CD4-positive, alpha-beta T cell treated with Interleukin-10 for 1 hour (primary cell): Measurements from ENCODE around the gene HGFAC.
A peak's percentile ranks its signal among the peaks of the same experiment; 100 is the strongest.

Experiments used
- DNase-seq: peaks from one replicate; pipeline ENCODE4 v3.0.0-alpha.2; 2020

HGFAC gene

GRCh38 chr4:3476936-3477749, 35.4 kb downstream of the HGFAC start:
- DNase-seq: no peak

DNA sequence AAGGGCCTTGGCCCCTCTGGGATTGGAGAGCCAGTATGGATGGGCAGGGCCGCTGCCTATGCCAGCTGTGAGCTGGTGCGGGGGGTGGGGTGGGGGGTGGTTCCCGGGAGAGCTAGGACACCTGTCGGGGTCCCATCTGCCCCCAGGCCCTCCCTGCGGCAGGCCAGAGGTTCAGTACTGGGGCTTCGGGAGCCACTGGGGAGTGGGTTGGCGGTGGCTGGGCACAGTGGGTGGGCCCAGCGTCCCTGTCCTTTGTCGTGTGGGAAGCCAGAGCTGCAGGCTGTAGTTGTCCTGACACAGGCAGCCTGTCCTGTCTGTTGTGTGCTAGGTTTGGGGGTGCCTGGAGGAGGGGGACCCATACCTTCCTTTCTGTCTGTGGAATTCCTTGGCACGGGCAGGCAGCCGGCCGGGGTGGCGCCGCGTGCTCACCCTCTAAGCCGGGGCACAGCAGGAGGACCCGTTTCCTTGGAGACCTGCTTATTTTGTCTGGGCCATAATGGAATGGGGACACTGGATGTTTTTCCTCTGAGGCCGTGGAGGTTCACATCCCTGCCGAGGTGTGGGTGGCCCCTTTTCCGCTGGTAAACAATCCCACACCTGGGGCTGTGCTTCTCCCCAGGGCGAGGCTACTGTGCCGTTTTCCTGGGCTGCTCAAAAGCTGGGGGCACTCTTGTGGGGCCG, 36.1 kb downstream of the HGFAC start:
- DNase-seq: no peak

DNA sequence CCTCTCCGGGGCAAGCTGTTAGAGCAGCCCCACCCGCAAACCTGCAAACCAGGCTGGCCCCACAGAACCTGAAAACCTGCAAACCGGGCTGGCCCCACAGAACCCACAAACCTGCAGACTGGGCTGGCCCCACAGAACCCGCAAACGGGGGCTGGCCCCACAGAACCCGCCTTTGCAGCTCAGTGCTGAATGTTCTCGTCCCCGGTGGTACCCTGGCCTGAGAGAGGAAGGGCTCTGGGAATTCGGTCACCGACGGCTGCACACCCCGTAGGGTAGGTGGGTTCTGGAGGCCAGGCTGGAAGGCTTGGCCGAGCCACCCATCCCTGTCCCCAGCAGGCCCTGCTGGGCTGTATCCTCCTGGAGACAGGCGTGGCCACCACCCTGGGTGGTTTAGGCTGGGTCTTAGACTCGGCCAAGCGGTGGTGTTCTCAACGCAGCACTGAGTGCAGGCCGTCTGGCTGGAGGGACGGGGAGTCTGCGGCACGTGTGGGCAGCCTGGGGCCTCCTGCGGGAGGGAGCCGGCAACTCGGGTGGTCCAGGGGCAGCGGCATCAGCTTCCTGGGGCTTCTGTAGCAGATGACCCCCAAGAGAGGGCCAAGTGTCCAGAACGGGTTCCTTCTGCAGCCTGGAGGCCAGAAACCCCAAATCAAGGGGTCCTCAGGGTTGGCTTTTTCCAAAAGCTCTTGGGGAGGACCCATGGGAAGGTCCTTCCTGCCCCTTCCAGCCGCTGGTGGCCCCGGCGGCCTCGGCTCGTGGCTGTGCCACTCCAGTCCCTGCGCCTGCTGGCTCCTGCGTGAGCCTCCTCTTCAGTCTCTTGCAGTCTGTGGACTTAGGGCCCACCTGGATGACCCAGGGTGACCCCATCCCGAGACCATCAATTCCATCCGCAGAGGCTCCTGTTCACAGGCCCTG, 36.9 kb downstream of the HGFAC start:
- no peak for DNase-seq

GRCh38 chr4:3479358-3480101, 37.8 kb downstream of the HGFAC start:
- no peak for DNase-seq

GRCh38 chr4:3480528-3481112, 38.9 kb downstream of the HGFAC start:
- DNase-seq: peak; percentile 71

- DNase-seq: no peak
These were observed 39.4 kb downstream of the HGFAC start for GRCh38 chr4:3481113-3481531.

DNA sequence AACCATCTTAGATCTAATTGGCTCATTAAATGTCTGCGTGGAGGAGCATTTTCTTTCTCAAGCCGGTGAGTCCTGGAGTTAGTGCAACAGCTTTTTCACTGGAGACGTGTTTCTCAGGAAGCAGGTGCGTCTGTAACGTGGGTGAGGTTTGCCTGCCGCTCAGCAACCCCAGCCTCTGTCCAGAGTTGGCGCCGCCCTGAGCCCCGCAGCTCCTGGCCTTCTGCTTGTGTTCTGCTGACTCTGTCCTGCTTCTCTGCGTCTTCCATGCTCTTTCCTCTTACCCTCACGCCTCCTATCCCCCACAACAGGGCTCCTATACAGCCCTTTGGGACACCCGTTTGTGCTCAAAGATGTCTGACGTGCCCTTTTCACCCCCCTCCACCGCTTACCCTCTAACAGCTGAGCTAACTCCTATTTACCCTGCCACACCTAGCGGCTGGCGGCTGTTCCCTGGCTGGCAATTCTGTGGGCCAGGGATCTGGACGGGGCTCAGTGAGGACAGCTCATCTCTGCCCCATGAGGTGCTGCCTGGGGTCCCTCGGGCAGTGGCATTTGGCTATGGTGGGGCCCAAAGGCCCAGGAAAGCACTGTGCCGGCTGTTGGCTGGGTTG, 40.1 kb downstream of the HGFAC start:
- no peak for DNase-seq

DNA sequence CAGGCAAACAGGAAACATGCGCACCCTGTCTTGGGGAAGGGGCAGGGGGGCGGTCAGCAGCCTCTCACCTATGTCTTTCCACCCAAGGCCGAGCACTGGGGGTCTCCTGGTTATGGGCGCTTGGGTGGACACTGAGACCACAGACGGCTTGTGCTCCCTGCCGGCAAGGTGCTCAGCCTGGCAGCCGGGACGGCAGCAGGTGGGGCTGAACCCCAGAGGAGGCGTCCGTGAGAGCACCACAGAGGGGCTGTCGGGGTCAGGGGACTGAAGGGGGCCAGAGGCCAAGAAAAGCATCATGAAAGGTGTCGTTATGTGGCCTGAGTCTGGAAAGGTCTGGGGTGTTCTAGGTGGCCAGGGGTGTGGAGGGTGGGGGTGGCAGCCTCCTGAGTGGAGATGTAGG, 40.9 kb downstream of the HGFAC start:
- DNase-seq: no peak

- DNase-seq: no peak
These were observed 41.7 kb downstream of the HGFAC start for GRCh38 chr4:3483471-3483921.

DNA sequence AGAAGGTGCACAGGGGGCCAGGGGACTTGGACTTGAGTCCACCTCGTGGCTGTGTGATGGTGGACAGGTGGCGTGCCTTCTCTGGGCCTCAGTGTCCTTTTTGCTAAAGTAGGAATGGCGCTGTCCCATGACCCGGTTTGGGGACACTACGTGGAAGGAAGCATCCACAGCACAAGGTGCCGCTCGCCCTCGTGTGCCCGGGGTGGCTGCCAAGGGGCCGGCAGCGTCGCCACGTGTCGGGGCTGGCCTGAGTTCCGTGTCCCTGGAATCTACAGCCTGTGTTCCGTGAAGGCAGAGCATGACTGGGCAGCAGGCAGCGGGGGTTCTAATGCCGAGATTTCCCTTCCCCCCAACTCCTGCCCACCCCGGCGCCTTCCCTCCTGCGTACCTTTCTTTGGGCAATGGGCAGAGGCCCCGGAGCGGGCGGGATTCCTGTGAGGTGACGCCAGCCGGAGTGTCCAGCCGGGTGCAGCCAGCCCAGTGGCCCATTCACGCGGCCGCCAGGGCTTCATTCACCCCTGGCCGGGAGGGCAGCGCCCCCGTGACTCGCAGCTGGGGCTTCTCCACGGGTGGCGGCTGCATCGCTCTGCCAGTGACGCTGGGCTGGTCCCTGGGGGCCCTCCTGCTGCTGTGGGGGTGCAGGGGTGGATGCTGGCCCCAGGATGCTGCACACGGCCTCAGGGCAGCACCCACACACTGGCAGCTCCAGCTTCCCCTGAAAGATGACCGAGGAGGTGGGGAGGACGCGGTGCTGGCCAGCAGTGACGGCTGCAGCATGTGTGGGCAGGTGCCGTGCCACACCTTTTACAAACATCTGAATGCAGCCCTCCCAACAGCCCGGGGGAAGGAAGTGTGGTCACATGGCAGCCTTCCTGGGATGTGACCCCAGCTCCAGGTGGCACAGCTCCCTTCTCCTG, 42.5 kb downstream of the HGFAC start:
- no peak for DNase-seq

DNA sequence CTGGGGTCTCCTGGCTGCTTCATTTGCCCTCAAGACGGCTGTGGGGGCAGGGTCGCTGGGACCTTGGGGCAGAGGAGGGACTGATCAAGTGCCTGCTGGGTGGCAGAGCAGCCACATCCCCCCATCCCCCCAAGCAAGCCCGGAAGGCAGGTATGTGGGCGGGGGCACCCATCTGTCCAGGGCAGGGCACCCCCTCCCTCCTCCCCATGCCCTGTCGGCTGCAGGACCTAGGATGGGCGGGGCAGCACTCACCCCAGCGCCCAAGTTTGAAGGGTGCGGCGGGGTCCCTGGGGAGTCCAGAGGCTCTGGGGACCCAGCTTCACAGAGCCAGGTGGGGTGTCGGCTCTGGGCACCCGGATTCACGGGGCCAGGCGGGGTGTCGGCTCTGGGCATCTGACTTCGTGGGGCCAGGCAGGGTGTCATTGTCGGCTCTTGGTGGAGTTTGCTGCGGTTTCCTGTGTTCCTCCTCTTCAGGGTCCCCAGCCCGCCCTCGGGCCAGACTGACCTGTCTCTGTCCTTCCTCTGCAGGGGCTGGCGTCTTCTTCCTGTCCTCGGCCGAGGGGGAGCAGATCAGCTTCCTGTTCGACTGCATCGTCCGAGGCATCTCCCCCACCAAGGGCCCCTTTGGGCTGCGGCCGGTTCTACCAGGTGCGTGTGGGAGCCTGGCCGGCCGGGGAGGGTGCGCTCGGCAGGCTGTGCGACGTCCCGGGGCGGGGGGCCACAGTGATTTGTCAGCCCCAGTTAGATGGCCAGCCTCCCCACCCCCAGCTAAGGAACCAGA, 43.4 kb downstream of the HGFAC start:
- DNase-seq: no peak

GRCh38 chr4:3485886-3486540, 44.2 kb downstream of the HGFAC start:
- no peak for DNase-seq

DNA sequence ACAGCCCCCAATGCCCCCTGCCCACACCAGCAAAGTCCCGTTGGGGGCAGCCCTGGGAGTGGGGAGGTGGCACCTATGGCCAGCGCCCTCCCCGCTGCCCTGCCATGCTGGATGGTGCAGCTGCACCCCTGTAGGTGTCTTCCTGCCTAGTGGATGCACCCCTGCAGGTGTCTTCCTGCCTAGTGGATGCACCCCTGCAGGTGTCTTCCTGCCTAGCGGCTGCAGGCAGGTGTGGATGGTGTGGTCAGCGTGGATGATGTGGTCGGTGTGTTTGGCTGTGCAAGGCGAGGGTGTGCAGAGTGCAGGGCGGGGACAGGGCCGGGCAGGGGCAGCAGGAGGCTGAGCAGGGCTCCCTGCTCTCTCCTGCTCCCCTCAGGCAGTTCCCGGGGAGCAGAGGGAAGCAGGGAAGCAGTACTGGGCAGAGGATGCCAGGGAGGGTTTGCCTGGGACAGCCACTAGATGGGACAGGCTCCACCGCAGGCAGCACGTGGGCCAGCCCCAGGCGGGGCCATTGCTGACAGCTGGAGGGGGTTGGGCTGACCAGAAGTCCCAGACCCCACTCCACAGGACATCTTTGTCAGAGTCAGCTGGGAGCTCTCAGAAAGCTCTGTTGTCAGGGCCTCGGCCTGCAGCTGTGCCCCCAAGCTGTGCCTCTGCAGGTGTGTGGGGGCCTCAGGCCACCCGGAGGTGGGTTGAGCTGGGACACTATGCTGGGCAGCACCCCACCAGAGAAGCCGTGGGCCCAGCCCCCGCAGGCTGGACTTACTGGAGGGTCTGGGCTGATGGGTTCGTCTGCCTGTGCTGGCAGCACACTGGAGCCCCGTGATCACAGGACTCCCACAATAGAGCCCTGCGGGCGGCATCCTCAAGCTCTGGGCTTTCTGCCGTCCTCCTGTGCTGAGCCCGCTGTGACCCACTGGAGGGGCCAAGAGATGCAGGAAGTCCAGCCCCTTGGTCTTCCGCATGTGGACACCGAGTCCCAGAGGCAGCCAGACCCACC, 45.1 kb downstream of the HGFAC start:
- no peak for DNase-seq

DNA sequence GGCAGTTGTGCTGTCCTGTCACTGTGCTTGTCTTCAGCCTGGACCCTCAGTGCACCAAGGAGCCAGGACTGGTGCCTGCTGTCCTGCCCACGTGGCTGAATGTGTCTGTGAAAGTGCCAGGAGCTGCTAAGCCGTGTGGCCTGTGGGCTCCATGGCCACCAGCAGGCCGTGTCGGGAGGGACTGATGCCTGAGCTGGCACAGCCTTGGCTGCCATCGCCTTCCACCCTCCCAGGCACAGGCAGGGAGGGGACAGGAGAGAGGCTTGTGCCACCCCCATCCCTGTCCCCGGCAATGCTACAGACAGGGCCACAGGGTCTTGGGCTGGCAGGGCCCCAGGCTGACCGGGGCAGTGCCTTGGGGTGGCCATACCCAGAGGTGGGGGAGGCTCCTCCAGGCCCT, 46.1 kb downstream of the HGFAC start:
- no peak for DNase-seq

DNA sequence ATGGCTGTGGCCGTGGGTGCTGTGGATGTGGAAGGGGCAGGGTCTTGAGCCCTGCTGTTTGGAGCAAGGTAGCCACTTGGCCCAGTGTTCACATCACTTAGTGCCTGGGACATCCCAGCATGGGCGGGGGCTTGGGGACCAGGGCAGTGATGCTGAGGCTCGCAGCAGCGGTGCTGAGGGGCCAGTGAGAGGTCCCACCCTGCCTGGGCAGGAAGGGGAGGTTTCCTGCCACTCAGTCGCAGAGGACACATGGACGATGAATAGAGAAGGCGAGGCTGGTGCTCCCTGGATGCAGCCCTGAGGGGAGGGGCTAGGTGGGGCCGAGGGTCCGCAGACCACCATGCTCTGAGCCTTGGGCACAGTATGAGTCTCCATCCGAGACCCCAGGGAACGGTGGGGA, 47.1 kb downstream of the HGFAC start:
- no peak for DNase-seq

- no peak for DNase-seq
These were observed 47.7 kb downstream of the HGFAC start for GRCh38 chr4:3489451-3489962.

DNA sequence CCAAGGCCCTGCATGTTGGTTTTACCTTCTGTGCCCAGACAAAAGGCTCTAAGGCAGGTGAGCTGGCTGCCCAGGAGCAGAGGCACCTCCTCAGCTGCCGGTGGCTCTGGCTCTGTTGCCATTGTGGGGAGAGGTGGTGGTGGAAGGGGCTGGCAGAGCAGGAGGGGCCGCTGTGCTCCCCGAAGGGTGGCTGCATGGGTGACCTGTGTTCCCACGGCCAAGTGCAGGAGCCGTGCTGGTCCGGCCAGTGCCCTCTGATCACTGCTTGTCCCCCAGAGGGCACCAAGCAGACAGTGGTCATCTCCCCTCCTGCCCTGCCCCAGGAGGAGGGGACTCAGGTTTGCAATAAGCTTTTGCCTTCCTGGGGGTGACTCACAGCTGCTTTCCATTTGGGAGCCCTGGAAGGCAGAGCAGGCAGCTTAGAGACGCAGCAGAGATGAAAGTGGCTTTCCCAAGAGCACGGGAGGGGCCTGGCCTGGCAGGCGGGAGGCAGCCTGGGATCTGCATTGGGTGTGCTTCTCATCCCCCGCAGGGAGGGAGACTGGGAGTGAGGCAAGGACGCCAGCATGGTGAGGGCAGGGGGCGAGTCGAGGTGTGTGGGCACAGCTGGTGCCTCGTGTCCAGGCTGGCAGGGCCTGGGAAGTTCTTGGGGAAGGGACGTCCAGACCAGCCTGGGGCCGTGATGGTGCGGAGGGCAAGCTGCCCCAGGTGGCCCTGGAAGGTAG, 50.1 kb downstream of the HGFAC start:
- no peak for DNase-seq
